ENCODE measurements around the gene CFHR2. TPM values are rescaled to one million over a fixed set of nuclear protein-coding genes. Genes with fewer than 3 reads are reported as not detected.
"Not testable (repeated sequence)": the region's sequence is repeated elsewhere in the genome, so short reads cannot be mapped to it uniquely, and the experiment has no call there.

CFHR2 gene
- polyA plus RNA-seq (2013, experiment 1 of 4): not detected
- polyA plus RNA-seq (2013, experiment 2 of 4): not detected
- polyA plus RNA-seq (2013, experiment 3 of 4): not detected
- not detected for polyA plus RNA-seq (2013, experiment 4 of 4)

DNA sequence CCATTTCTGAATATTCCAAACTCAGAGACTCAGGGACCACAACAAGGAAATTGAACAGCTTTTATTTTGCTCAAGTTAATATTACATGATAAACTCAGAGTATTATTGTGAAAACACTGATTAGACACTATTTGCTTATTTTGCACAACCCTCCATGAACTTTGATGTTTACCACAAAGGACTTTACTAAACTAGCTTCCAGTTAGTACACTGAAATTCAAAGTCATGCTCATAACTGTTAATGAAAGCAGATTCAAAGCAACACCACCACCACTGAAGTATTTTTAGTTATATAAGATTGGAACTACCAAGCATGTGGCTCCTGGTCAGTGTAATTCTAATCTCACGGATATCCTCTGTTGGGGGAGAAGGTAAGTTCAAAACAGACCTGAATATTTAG lies at the start of gene CFHR2:
CFHR2 (plus strand) TSS at position 171 of the 400 bp plus-strand sequence; CDS start at position 314, 143 bp downstream.
- not testable (repeated sequence) for H3K9me3 ChIP-seq (ENCODE audit: control insufficient read depth, low read length); H3K27ac ChIP-seq (ENCODE audit: insufficient read depth, low read depth, low read length, poor library complexity, severe bottlenecking); H3K36me3 ChIP-seq (ENCODE audit: control insufficient read depth, insufficient read depth, low read length); H3K4me3 ChIP-seq (ENCODE audit: insufficient read depth, low read depth, low read length); H3K4me1 ChIP-seq (ENCODE audit: control insufficient read depth, insufficient read depth, low read length); H3K27me3 ChIP-seq (ENCODE audit: control insufficient read depth, insufficient read depth, low read length, poor library complexity, severe bottlenecking)
- no CpG with 5 or more reads among the region's 1 CpG for WGBS, 2 experiments

- Histone ChIP-seq H3K27me3 (ENCODE audit: control insufficient read depth, insufficient read depth, low read length, poor library complexity, severe bottlenecking) (no peaks in the 10 kb centered on the region), H3K9me3 (ENCODE audit: control insufficient read depth, low read length) (no peaks in the 10 kb centered on the region), H3K4me1 (ENCODE audit: control insufficient read depth, insufficient read depth, low read length) (no peaks in the 10 kb centered on the region), H3K4me3 (ENCODE audit: insufficient read depth, low read depth, low read length) (no peak overlapping the region), H3K36me3 (ENCODE audit: control insufficient read depth, insufficient read depth, low read length) (no peaks in the 10 kb centered on the region), H3K27ac (ENCODE audit: insufficient read depth, low read depth, low read length, poor library complexity, severe bottlenecking) (no peak overlapping the region)
- WGBS, 2 experiments: 81 to 82% methylated on average over 8 of the region's 8 CpGs
Measured at GRCh38 chr1:196896355-196896754, 47.2 kb upstream of the CFHR2 start.

DNA sequence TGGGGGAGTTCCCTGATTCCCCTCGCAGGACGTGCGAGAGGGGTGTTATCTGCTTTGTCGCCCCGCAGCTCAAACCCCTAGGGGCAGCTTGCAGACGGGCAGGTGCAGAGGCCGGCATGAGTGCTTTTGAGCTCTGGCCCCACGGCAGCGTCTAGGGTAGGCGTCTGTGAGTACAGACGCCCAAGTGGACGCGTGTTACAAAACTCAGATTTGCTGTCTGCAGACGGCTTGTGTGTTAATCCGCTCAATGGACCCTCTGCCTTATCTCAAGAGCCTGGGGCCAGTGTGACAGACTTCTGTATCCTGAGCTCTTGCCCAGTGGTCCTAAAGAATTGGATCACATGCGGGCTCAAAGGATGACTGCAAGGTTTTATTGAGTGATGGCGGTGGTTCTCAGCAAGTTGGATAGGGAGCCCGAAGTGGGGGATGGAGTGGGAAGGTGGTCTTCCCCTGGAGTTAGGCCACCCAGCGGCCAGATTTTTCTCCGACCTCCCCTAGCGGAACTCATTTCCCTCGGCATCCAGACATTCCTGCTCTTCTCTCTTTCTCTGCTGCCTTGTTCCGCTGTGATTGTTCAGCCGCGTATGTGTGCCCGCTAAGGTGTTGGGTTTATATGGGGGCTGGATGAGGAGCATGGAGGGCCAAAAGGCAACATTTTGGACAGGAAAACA lies 46.2 kb upstream of the CFHR2 start:
- no peaks in the 10 kb centered on the region for H3K27me3 ChIP-seq (ENCODE audit: control insufficient read depth, insufficient read depth, low read length, poor library complexity, severe bottlenecking)
- H3K36me3 ChIP-seq (ENCODE audit: control insufficient read depth, insufficient read depth, low read length): no peaks in the 10 kb centered on the region
- no peak overlapping the region for H3K27ac ChIP-seq (ENCODE audit: insufficient read depth, low read depth, low read length, poor library complexity, severe bottlenecking)
- WGBS, 2 experiments: 92 to 94% methylated on average over 24 to 26 of the region's 26 CpGs
- H3K4me3 ChIP-seq (ENCODE audit: insufficient read depth, low read depth, low read length): no peak overlapping the region
- H3K9me3 ChIP-seq (ENCODE audit: control insufficient read depth, low read length): no peaks in the 10 kb centered on the region
- H3K4me1 ChIP-seq (ENCODE audit: control insufficient read depth, insufficient read depth, low read length): no peaks in the 10 kb centered on the region

DNA sequence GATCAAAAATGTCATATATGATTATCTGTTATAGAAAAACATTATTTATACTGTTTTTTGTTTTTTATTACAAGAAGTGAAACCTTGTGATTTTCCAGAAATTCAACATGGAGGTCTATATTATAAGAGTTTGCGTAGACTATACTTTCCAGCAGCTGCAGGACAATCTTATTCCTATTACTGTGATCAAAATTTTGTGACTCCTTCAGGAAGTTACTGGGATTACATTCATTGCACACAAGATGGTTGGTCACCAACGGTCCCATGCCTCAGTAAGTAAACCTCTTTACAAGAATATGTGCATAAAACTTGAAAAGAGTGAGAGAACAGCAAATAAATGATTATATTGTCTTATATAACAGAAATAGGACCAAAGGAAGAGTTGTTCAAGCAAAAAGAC lies 41.2 kb upstream of the CFHR2 start:
- Histone ChIP-seq H3K4me3 (ENCODE audit: insufficient read depth, low read depth, low read length) (no peak overlapping the region), H3K27me3 (ENCODE audit: control insufficient read depth, insufficient read depth, low read length, poor library complexity, severe bottlenecking) (no peaks in the 10 kb centered on the region), H3K36me3 (ENCODE audit: control insufficient read depth, insufficient read depth, low read length) (no peaks in the 10 kb centered on the region), H3K9me3 (ENCODE audit: control insufficient read depth, low read length) (no peaks in the 10 kb centered on the region), H3K4me1 (ENCODE audit: control insufficient read depth, insufficient read depth, low read length) (no peaks in the 10 kb centered on the region), H3K27ac (ENCODE audit: insufficient read depth, low read depth, low read length, poor library complexity, severe bottlenecking) (no peak overlapping the region)
- 92 to 100% methylated on average over 1 to 2 of the region's 2 CpGs for WGBS, 2 experiments

DNA sequence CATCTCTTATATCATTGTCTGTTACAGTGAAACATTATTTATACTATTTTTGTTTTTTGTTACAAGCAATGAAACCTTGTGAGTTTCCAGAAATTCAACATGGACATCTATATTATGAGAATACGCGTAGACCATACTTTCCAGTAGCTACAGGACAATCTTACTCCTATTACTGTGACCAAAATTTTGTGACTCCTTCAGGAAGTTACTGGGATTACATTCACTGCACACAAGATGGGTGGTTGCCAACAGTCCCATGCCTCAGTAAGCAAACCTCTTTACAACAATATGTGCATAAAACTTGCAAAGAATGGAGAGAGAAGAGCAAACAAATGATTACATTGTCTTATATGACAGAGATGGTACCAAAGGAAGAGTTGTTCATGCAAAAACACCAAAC lies 33.3 kb upstream of the CFHR2 start:
- 92 to 95% methylated on average over 2 of the region's 2 CpGs for WGBS, 2 experiments
- H3K27ac ChIP-seq (ENCODE audit: insufficient read depth, low read depth, low read length, poor library complexity, severe bottlenecking): no peak overlapping the region
- H3K9me3 ChIP-seq (ENCODE audit: control insufficient read depth, low read length): no peaks in the 10 kb centered on the region
- no peaks in the 10 kb centered on the region for H3K36me3 ChIP-seq (ENCODE audit: control insufficient read depth, insufficient read depth, low read length)
- no peaks in the 10 kb centered on the region for H3K27me3 ChIP-seq (ENCODE audit: control insufficient read depth, insufficient read depth, low read length, poor library complexity, severe bottlenecking)
- H3K4me3 ChIP-seq (ENCODE audit: insufficient read depth, low read depth, low read length): no peak overlapping the region
- H3K4me1 ChIP-seq (ENCODE audit: control insufficient read depth, insufficient read depth, low read length): no peaks in the 10 kb centered on the region

GRCh38 chr1:196912283-196912682 lies 31.3 kb upstream of the CFHR2 start:
- 62 to 79% methylated on average over 5 of the region's 5 CpGs for WGBS, 2 experiments
- H3K27ac ChIP-seq (ENCODE audit: insufficient read depth, low read depth, low read length, poor library complexity, severe bottlenecking); H3K4me3 ChIP-seq (ENCODE audit: insufficient read depth, low read depth, low read length); H3K9me3 ChIP-seq (ENCODE audit: control insufficient read depth, low read length); H3K27me3 ChIP-seq (ENCODE audit: control insufficient read depth, insufficient read depth, low read length, poor library complexity, severe bottlenecking); H3K36me3 ChIP-seq (ENCODE audit: control insufficient read depth, insufficient read depth, low read length); H3K4me1 ChIP-seq (ENCODE audit: control insufficient read depth, insufficient read depth, low read length): not testable (repeated sequence)

DNA sequence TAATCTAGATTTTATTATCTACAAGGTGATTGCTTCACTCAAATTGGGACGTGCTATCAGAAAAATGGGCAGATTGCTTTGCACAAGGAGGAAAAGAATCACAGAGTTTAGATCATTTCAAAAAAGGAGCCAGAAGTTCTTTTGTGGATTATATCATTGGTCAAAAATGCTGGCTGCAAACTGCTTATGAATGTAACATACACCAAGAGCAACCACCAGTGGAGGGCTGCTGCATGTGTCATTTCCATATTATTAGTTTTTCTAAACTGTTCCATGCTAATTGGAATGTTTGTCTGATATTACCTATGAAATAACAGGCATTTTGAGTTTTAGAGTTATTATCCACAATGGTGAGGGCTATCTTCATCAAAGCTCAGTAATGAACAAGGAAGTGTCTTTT lies 16.7 kb upstream of the CFHR2 start:
- not testable (repeated sequence) for H3K4me1 ChIP-seq (ENCODE audit: control insufficient read depth, insufficient read depth, low read length); H3K4me3 ChIP-seq (ENCODE audit: insufficient read depth, low read depth, low read length); H3K27ac ChIP-seq (ENCODE audit: insufficient read depth, low read depth, low read length, poor library complexity, severe bottlenecking); H3K36me3 ChIP-seq (ENCODE audit: control insufficient read depth, insufficient read depth, low read length); H3K27me3 ChIP-seq (ENCODE audit: control insufficient read depth, insufficient read depth, low read length, poor library complexity, severe bottlenecking); H3K9me3 ChIP-seq (ENCODE audit: control insufficient read depth, low read length)
- 95 to 100% methylated on average over 1 of the region's 1 CpG for WGBS, 2 experiments

GRCh38 chr1:196932853-196933252 lies 10.7 kb upstream of the CFHR2 start:
- 87% methylated on average over 2 of the region's 2 CpGs; no CpG with 5 or more reads in 1 of the 2 experiments for WGBS, 2 experiments
- H3K4me1 ChIP-seq (ENCODE audit: control insufficient read depth, insufficient read depth, low read length); H3K9me3 ChIP-seq (ENCODE audit: control insufficient read depth, low read length); H3K27ac ChIP-seq (ENCODE audit: insufficient read depth, low read depth, low read length, poor library complexity, severe bottlenecking); H3K4me3 ChIP-seq (ENCODE audit: insufficient read depth, low read depth, low read length); H3K27me3 ChIP-seq (ENCODE audit: control insufficient read depth, insufficient read depth, low read length, poor library complexity, severe bottlenecking); H3K36me3 ChIP-seq (ENCODE audit: control insufficient read depth, insufficient read depth, low read length): not testable (repeated sequence)

DNA sequence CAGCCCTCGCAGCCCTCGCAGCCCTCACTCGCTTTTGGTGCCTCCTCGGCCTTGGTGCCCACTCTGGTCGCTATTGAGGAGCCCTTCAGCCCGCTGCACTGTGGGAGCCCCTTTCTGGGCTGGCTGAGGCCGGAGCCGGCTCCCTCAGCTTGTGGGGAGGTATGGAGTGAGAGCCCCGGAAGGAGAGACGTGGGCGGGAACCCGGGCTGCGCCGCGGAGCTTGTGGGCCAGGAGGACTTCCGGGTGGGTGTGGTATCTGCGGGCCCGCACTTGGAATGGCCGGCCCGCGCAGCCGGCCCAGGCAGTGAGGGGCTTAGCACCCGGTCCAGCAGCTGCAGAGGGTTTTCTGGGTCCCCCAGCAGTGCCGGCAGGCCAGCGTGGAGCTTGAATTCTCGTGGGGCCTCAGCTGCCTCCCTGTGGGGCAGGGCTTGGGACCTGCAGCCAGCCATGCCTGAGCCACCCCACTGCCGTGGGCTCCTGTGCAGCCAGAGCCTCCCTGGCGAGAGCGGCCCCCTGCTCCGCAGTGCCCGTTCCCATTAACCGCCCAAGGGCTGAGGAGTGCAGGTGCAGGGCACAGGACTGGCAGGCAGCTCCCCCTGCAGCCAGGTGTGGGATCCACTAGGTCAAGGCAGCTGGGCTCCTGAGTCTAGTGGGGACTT lies 9.9 kb upstream of the CFHR2 start:
- H3K27ac ChIP-seq (ENCODE audit: insufficient read depth, low read depth, low read length, poor library complexity, severe bottlenecking): no peak overlapping the region
- H3K27me3 ChIP-seq (ENCODE audit: control insufficient read depth, insufficient read depth, low read length, poor library complexity, severe bottlenecking): no peaks in the 10 kb centered on the region
- no peaks in the 10 kb centered on the region for H3K9me3 ChIP-seq (ENCODE audit: control insufficient read depth, low read length)
- 95 to 96% methylated on average over 32 of the region's 32 CpGs for WGBS, 2 experiments
- H3K4me1 ChIP-seq (ENCODE audit: control insufficient read depth, insufficient read depth, low read length): no peaks in the 10 kb centered on the region
- H3K4me3 ChIP-seq (ENCODE audit: insufficient read depth, low read depth, low read length): no peak overlapping the region
- H3K36me3 ChIP-seq (ENCODE audit: control insufficient read depth, insufficient read depth, low read length): no peaks in the 10 kb centered on the region

DNA sequence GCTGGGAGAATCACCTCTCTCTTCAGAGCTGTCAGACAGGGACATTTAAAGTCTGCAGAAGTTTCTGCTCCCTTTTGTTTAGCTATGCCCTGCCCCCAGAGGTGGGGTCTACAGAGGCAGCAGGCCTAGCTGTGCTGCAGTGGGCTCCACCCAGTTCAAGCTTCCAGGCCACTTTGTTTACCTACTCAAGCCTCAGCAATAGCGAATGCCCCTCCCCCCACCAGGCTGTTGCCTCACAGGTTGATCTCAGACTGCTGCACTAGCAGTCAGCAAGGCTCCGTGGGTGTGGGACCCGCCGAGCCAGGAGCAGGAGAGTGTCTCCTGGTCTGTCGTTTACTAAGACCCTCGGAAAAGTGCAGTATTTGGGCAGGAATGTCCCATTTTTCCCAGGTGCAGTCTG lies 2.1 kb upstream of the CFHR2 start:
- H3K4me1 ChIP-seq (ENCODE audit: control insufficient read depth, insufficient read depth, low read length); H3K4me3 ChIP-seq (ENCODE audit: insufficient read depth, low read depth, low read length); H3K36me3 ChIP-seq (ENCODE audit: control insufficient read depth, insufficient read depth, low read length); H3K9me3 ChIP-seq (ENCODE audit: control insufficient read depth, low read length); H3K27ac ChIP-seq (ENCODE audit: insufficient read depth, low read depth, low read length, poor library complexity, severe bottlenecking); H3K27me3 ChIP-seq (ENCODE audit: control insufficient read depth, insufficient read depth, low read length, poor library complexity, severe bottlenecking): not testable (repeated sequence)
- 81 to 83% methylated on average over 6 of the region's 6 CpGs for WGBS, 2 experiments

Data from ectodermal cell (in vitro differentiated cells).